HG03175 (cell line): ENCODE measurements around the gene OPCML.

Experiments used
- ATAC-seq: cut with Tn5 transposase; IDR thresholded peaks from one replicate; pipeline ENCODE4 v1.9.1; 2021; ENCODE audit warnings: mild to moderate bottlenecking, moderate library complexity; ENCODE audit not compliant: unreplicated experiment

Gene OPCML

GRCh38 chr11:132821014-132821413 is 711.3 kb downstream of the OPCML start:
- no peak for ATAC-seq

GRCh38 chr11:132818951-132819350 is 713.4 kb downstream of the OPCML start:
- no peak for ATAC-seq

- no peak for ATAC-seq
These were observed 714.9 kb downstream of the OPCML start for GRCh38 chr11:132817387-132817786.

- ATAC-seq, result no peak
These were observed 717.9 kb downstream of the OPCML start for GRCh38 chr11:132814410-132814809.

GRCh38 chr11:132811649-132812048 is 720.7 kb downstream of the OPCML start:
- no peak for ATAC-seq

- ATAC-seq, result no peak
These were observed 723.2 kb downstream of the OPCML start for GRCh38 chr11:132809070-132809469.

- no peak for ATAC-seq
These were observed 728.0 kb downstream of the OPCML start for GRCh38 chr11:132804258-132804657.

GRCh38 chr11:132803436-132803835 is 728.9 kb downstream of the OPCML start:
- no peak for ATAC-seq

GRCh38 chr11:132802947-132803346 is 729.4 kb downstream of the OPCML start:
- no peak for ATAC-seq

- ATAC-seq, result no peak
These were observed 738.5 kb downstream of the OPCML start for GRCh38 chr11:132793831-132794230.

GRCh38 chr11:132792341-132793140 is 739.8 kb downstream of the OPCML start:
- no peak for ATAC-seq

- no peak for ATAC-seq
These were observed 741.3 kb downstream of the OPCML start for GRCh38 chr11:132790971-132791370.

GRCh38 chr11:132790466-132790865 is 741.8 kb downstream of the OPCML start:
- no peak for ATAC-seq

GRCh38 chr11:132788816-132789325 is 743.4 kb downstream of the OPCML start:
- ATAC-seq, result no peak

- no peak for ATAC-seq
These were observed 746.4 kb downstream of the OPCML start for GRCh38 chr11:132785878-132786277.

GRCh38 chr11:132784441-132784840 is 747.9 kb downstream of the OPCML start:
- no peak for ATAC-seq

- ATAC-seq, result no peak
These were observed 750.2 kb downstream of the OPCML start for GRCh38 chr11:132782102-132782501.

GRCh38 chr11:132780046-132780445 is 752.3 kb downstream of the OPCML start:
- no peak for ATAC-seq

GRCh38 chr11:132779497-132779896 is 752.8 kb downstream of the OPCML start:
- ATAC-seq, result no peak

GRCh38 chr11:132777067-132777975 is 755.0 kb downstream of the OPCML start:
- ATAC-seq, result no peak

GRCh38 chr11:132773751-132774150 is 758.5 kb downstream of the OPCML start:
- ATAC-seq, result no peak
